ENCODE results near the gene RNF38.

Gene RNF38

GRCh38 chr9:36293171-36293570 lies 106.9 kb downstream of the RNF38 start:
- Histone ChIP-seq H3K9ac (ENCODE audit: low read depth, low read length) (no peak overlapping the region), H3K36me3 (ENCODE audit: control insufficient read depth, insufficient read depth, low read length) (no peaks in the 10 kb centered on the region), H3K4me1 (ENCODE audit: control insufficient read depth, insufficient read depth, low read length) (peaks cover 5% of the 10 kb centered on the region; the same call in 1 of the 2 replicates), H3K4me3 (ENCODE audit: low read depth, low read length) (no peak overlapping the region), H3K27ac (ENCODE audit: low read depth, low read length) (no peak overlapping the region), H3K9me3 (ENCODE audit: control insufficient read depth, insufficient read depth, low read length) (no peaks in the 10 kb centered on the region), H3K27me3 (ENCODE audit: control insufficient read depth, insufficient read depth, low read length) (no peaks in the 10 kb centered on the region)

- Histone ChIP-seq H3K36me3 (ENCODE audit: control insufficient read depth, insufficient read depth, low read length) (no peaks in the 10 kb centered on the region), H3K4me3 (ENCODE audit: low read depth, low read length) (no peak overlapping the region), H3K9ac (ENCODE audit: low read depth, low read length) (no peak overlapping the region), H3K9me3 (ENCODE audit: control insufficient read depth, insufficient read depth, low read length) (no peaks in the 10 kb centered on the region), H3K4me1 (ENCODE audit: control insufficient read depth, insufficient read depth, low read length) (peaks cover 5% of the 10 kb centered on the region; the same call in 1 of the 2 replicates), H3K27me3 (ENCODE audit: control insufficient read depth, insufficient read depth, low read length) (no peaks in the 10 kb centered on the region), H3K27ac (ENCODE audit: low read depth, low read length) (no peak overlapping the region)
Measured at GRCh38 chr9:36292641-36293040, 107.4 kb downstream of the RNF38 start.

- Histone ChIP-seq H3K27ac (ENCODE audit: low read depth, low read length) (no peak overlapping the region), H3K9me3 (ENCODE audit: control insufficient read depth, insufficient read depth, low read length) (no peaks in the 10 kb centered on the region), H3K9ac (ENCODE audit: low read depth, low read length) (no peak overlapping the region), H3K36me3 (ENCODE audit: control insufficient read depth, insufficient read depth, low read length) (no peaks in the 10 kb centered on the region), H3K4me3 (ENCODE audit: low read depth, low read length) (no peak overlapping the region), H3K27me3 (ENCODE audit: control insufficient read depth, insufficient read depth, low read length) (no peaks in the 10 kb centered on the region), H3K4me1 (ENCODE audit: control insufficient read depth, insufficient read depth, low read length) (peaks cover 5% of the 10 kb centered on the region; the same call in 1 of the 2 replicates)
Measured at GRCh38 chr9:36290996-36291395, 109.1 kb downstream of the RNF38 start.

- no peaks in the 10 kb centered on the region for H3K36me3 ChIP-seq (ENCODE audit: control insufficient read depth, insufficient read depth, low read length)
- H3K4me3 ChIP-seq (ENCODE audit: low read depth, low read length), result no peak overlapping the region
- H3K9ac ChIP-seq (ENCODE audit: low read depth, low read length), result no peak overlapping the region
- H3K27me3 ChIP-seq (ENCODE audit: control insufficient read depth, insufficient read depth, low read length), result no peaks in the 10 kb centered on the region
- peaks cover 5% of the 10 kb centered on the region; the same call in 1 of the 2 replicates for H3K4me1 ChIP-seq (ENCODE audit: control insufficient read depth, insufficient read depth, low read length)
- no peak overlapping the region for H3K27ac ChIP-seq (ENCODE audit: low read depth, low read length)
- no peaks in the 10 kb centered on the region for H3K9me3 ChIP-seq (ENCODE audit: control insufficient read depth, insufficient read depth, low read length)
Measured at GRCh38 chr9:36289836-36290435, 110.1 kb downstream of the RNF38 start.

- H3K27ac ChIP-seq (ENCODE audit: low read depth, low read length), result no peak overlapping the region
- no peaks in the 10 kb centered on the region for H3K9me3 ChIP-seq (ENCODE audit: control insufficient read depth, insufficient read depth, low read length)
- H3K4me1 ChIP-seq (ENCODE audit: control insufficient read depth, insufficient read depth, low read length), result peaks cover 5% of the 10 kb centered on the region; the same call in 1 of the 2 replicates
- H3K27me3 ChIP-seq (ENCODE audit: control insufficient read depth, insufficient read depth, low read length), result no peaks in the 10 kb centered on the region
- no peaks in the 10 kb centered on the region for H3K36me3 ChIP-seq (ENCODE audit: control insufficient read depth, insufficient read depth, low read length)
- H3K4me3 ChIP-seq (ENCODE audit: low read depth, low read length), result no peak overlapping the region
- no peak overlapping the region for H3K9ac ChIP-seq (ENCODE audit: low read depth, low read length)
Measured at GRCh38 chr9:36288070-36288469, 112.0 kb downstream of the RNF38 start.

Data from HUES48 (cell line).